ENCODE results near the gene PLAU.

DNA sequence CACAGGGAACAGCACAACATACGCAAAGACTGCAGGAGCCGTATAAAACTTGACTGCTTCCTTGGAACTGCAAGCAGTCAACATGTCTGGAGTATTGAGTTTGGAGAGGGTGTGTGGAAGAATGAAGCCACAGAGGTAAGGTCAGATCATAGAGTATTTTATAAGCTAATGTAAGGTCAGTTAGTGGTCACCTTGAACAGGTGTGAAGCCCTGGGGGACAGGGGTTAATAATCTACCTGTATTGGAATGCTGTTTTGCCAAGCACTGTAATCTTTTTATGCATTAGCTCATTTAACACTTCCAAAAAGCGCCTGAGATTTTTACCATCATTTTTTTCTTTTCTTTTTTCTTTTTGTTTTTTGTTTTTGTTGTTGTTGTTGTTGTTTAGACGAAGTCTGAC, 23.1 kb downstream of the PLAU start:
- TF ChIP-seq, protein P1, sequence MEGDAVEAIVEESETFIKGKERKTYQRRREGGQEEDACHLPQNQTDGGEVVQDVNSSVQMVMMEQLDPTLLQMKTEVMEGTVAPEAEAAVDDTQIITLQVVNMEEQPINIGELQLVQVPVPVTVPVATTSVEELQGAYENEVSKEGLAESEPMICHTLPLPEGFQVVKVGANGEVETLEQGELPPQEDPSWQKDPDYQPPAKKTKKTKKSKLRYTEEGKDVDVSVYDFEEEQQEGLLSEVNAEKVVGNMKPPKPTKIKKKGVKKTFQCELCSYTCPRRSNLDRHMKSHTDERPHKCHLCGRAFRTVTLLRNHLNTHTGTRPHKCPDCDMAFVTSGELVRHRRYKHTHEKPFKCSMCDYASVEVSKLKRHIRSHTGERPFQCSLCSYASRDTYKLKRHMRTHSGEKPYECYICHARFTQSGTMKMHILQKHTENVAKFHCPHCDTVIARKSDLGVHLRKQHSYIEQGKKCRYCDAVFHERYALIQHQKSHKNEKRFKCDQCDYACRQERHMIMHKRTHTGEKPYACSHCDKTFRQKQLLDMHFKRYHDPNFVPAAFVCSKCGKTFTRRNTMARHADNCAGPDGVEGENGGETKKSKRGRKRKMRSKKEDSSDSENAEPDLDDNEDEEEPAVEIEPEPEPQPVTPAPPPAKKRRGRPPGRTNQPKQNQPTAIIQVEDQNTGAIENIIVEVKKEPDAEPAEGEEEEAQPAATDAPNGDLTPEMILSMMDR (IDR thresholded peaks at IDR 0.05), result no peak
- no peak for TF ChIP-seq POLR2A (IDR thresholded peaks at IDR 0.05)
